GM21825 (cell line): Measurements from ENCODE around the gene EMB.
"Not testable (repeated sequence)": the region's sequence is repeated elsewhere in the genome, so short reads cannot be mapped to it uniquely, and the experiment has no call there.

Experiments
- ATAC-seq: cut with Tn5 transposase; IDR thresholded peaks from one replicate; pipeline ENCODE4 v1.9.1; 2021; ENCODE audit warnings: mild to moderate bottlenecking, moderate library complexity; ENCODE audit not compliant: unreplicated experiment

Gene EMB

GRCh38 chr5:50423100-50423799, 17.8 kb downstream of the EMB start:
- not testable (repeated sequence) for ATAC-seq

- ATAC-seq: not testable (repeated sequence)
Observed at GRCh38 chr5:50421184-50421950, 19.7 kb downstream of the EMB start.

- no peak for ATAC-seq
Observed at GRCh38 chr5:50420343-50420935, 20.6 kb downstream of the EMB start.

GRCh38 chr5:50419656-50420055, 21.4 kb downstream of the EMB start:
- not testable (repeated sequence) for ATAC-seq

GRCh38 chr5:50416637-50417036, 24.5 kb downstream of the EMB start:
- ATAC-seq: not testable (repeated sequence)

GRCh38 chr5:50415912-50416311, 25.2 kb downstream of the EMB start:
- peak; percentile 84 for ATAC-seq

GRCh38 chr5:50410932-50411331, 30.2 kb downstream of the EMB start:
- not testable (repeated sequence) for ATAC-seq

GRCh38 chr5:50406877-50407276, 34.2 kb downstream of the EMB start:
- ATAC-seq: no peak

GRCh38 chr5:50401336-50401735, 39.8 kb downstream of the EMB start:
- ATAC-seq: no peak

GRCh38 chr5:50393925-50394609, 47.0 kb downstream of the EMB start:
- not testable (repeated sequence) for ATAC-seq

- ATAC-seq: not testable (repeated sequence)
Observed at GRCh38 chr5:50392289-50392688, 48.8 kb downstream of the EMB start.

GRCh38 chr5:50384381-50384780, 56.7 kb downstream of the EMB start:
- not testable (repeated sequence) for ATAC-seq

- ATAC-seq: not testable (repeated sequence)
Observed at GRCh38 chr5:50376696-50377095, 64.4 kb downstream of the EMB start.

GRCh38 chr5:50369287-50370033, 71.6 kb downstream of the EMB start:
- not testable (repeated sequence) for ATAC-seq

- ATAC-seq: no peak
Observed at GRCh38 chr5:50365426-50366251, 75.4 kb downstream of the EMB start.

- not testable (repeated sequence) for ATAC-seq
Observed at GRCh38 chr5:50364535-50365309, 76.4 kb downstream of the EMB start.

- no peak for ATAC-seq
Observed at GRCh38 chr5:50359187-50359586, 81.9 kb downstream of the EMB start.

GRCh38 chr5:50352382-50352781, 88.7 kb downstream of the EMB start:
- ATAC-seq: no peak
